PC-3 (cell line): ENCODE results near the gene FEM1C. TPM values are rescaled to one million over a fixed set of nuclear protein-coding genes. Genes with fewer than 3 reads are reported as not detected.
"Not testable (repeated sequence)": the region's sequence is repeated elsewhere in the genome, so short reads cannot be mapped to it uniquely, and the experiment has no call there.

Experiments
- ATAC-seq: fragments of 200-7000 bp; cut with Tn5 transposase; 2 replicates; pipeline ENCODE4 v1.9.1; 2020; ENCODE audit warnings: mild to moderate bottlenecking, moderate library complexity
- BruUV-seq: library from RNA; stranded (reverse); fragments of 400-500 nt; replicated peaks from 2 replicates; lab custom pipeline; 2021; lab: Mats Ljungman, UMichigan
- CTCF ChIA-PET: fragments of 300-600 bp; sonication (Branson Sonifier 250); formaldehyde crosslinking; loops from one replicate; lab custom pipeline; 2022; ENCODE audit warnings: antibody characterized with exemption; lab: Charles Lee
- POLR2A ChIA-PET: fragments of 300-600 bp; sonication (Branson Sonifier 250); formaldehyde crosslinking; loops from one replicate; lab custom pipeline; 2022; ENCODE audit warnings: antibody characterized with exemption; ENCODE audit not compliant: unreplicated experiment; lab: Charles Lee
- DNase-seq: peaks from one replicate; pipeline ENCODE4 v3.0.0-alpha.2; 2015
- H2AFZ ChIP-seq: fragments of 300-600 bp; sonication (generic); 2 replicates; pipeline ENCODE4 v1.6.0; 2016; ENCODE audit warnings: antibody characterized with exemption, low read length
- H3F3A ChIP-seq: fragments of 300-600 bp; sonication (generic); one replicate; pipeline ENCODE4 v1.6.0; 2017; ENCODE audit warnings: antibody characterized with exemption, low read length, control low read depth, mild to moderate bottlenecking; ENCODE audit not compliant: unreplicated experiment
- H3K27ac ChIP-seq: fragments of 300-600 bp; sonication (generic); 2 replicates; pipeline ENCODE4 v1.5.1; 2016; ENCODE audit warnings: mild to moderate bottlenecking, low read length
- H3K27me3 ChIP-seq: fragments of 300-600 bp; sonication (generic); 2 replicates; pipeline ENCODE4 v1.6.1; 2016; ENCODE audit warnings: low read length, mixed read lengths
- H3K36me3 ChIP-seq: fragments of 300-600 bp; sonication (generic); 2 replicates; pipeline ENCODE4 v1.6.1; 2016; ENCODE audit warnings: low read depth, mixed run types, low read length, mixed read lengths
- H3K4me1 ChIP-seq: fragments of 300-600 bp; sonication (generic); 2 replicates; pipeline ENCODE4 v1.5.1; 2016; ENCODE audit warnings: low read length; ENCODE audit not compliant: insufficient read depth
- H3K4me2 ChIP-seq: fragments of 300-600 bp; sonication (generic); 2 replicates; pipeline ENCODE4 v1.6.0; 2016; ENCODE audit warnings: low read length
- H3K4me3 ChIP-seq: fragments of 300-600 bp; sonication (generic); 2 replicates; pipeline ENCODE4 v1.5.1; 2016; ENCODE audit warnings: mild to moderate bottlenecking, low read length, mixed read lengths
- H3K79me2 ChIP-seq: fragments of 300-600 bp; sonication (generic); 2 replicates; pipeline ENCODE4 v1.6.1; 2017; ENCODE audit warnings: low read length, mixed read lengths
- H3K9ac ChIP-seq: fragments of 300-600 bp; sonication (generic); 2 replicates; pipeline ENCODE4 v1.6.0; 2016; ENCODE audit warnings: mild to moderate bottlenecking, low read length
- H3K9me2 ChIP-seq: fragments of 300-600 bp; sonication (generic); replicated peaks from 2 replicates; pipeline ENCODE4 v1.6.1; 2016; ENCODE audit warnings: mixed run types, low read length, mixed read lengths
- H3K9me3 ChIP-seq: fragments of 300-600 bp; sonication (generic); 2 replicates; pipeline ENCODE4 v1.6.1; 2016; ENCODE audit warnings: low read length, mixed read lengths
- H4K20me1 ChIP-seq: fragments of 300-600 bp; sonication (generic); 2 replicates; pipeline ENCODE4 v1.6.1; 2016; ENCODE audit warnings: low read length, mixed read lengths
- CTCF ChIP-seq: fragments of 300-600 bp; sonication (generic); conservative IDR thresholded peaks from 2 replicates; pipeline ENCODE4 v1.5.1; 2017; ENCODE audit warnings: antibody characterized with exemption, low read depth, mild to moderate bottlenecking, low read length
- EZH2 ChIP-seq: fragments of 300-600 bp; sonication (generic); IDR thresholded peaks from one replicate; pipeline ENCODE4 v1.6.1; 2017; ENCODE audit warnings: antibody characterized with exemption, mild to moderate bottlenecking, low read length; ENCODE audit not compliant: unreplicated experiment
- EZH2phosphoT487 ChIP-seq: fragments of 300-600 bp; sonication (generic); IDR thresholded peaks from 2 replicates; pipeline ENCODE4 v1.6.1; 2018; ENCODE audit warnings: mild to moderate bottlenecking, antibody characterized with exemption, low read length, borderline replicate concordance
- intact Hi-C: fragments of 100-400 bp; cut with micrococcal nuclease; formaldehyde crosslinking; loops from 2 replicates; pipeline ENCODE4 v1.9.0; 2023
- total RNA-seq: library from RNA; depleted of rRNA; stranded (reverse); fragments of >200 nt; gene quantifications from 2 replicates; pipeline ENCODE4 v1.2.3, GENCODE V29; 2014

The FEM1C gene
- total RNA-seq, 1 experiment from 2014 or later, result 8.4 TPM

GRCh38 chr5:115480271-115480670 lies 64.3 kb downstream of the FEM1C start:
- DNase-seq (no peak), ATAC-seq (no peak; the same call in 1 of the 2 replicates)
- no peaks in the 10 kb centered on the region for H3K9me3 ChIP-seq
- CTCF ChIA-PET, result no interaction called here
- BruUV-seq, result no TSS peak
- no peak overlapping the region for H3K27ac ChIP-seq
- H3K4me1 ChIP-seq, result no peaks in the 10 kb centered on the region
- POLR2A ChIA-PET, result no interaction called here
- no peaks in the 10 kb centered on the region for H3K36me3 ChIP-seq
- TF ChIP-seq EZH2 (no peak), EZH2phosphoT487 (no peak), CTCF (no peak)
- H3K9me2 ChIP-seq, result no peaks in the 10 kb centered on the region
- intact Hi-C loops, result no loop called here
- no peaks in the 10 kb centered on the region for H3K27me3 ChIP-seq
- H2AFZ ChIP-seq, result no peak overlapping the region
- H4K20me1 ChIP-seq, result no peaks in the 10 kb centered on the region
- H3F3A ChIP-seq, result no peaks in the 10 kb centered on the region
- H3K4me3 ChIP-seq, result no peak overlapping the region
- H3K9ac ChIP-seq, result no peak overlapping the region
- no peaks in the 10 kb centered on the region for H3K79me2 ChIP-seq
- no peak overlapping the region for H3K4me2 ChIP-seq

GRCh38 chr5:115479166-115479873 lies 65.3 kb downstream of the FEM1C start:
- H3K9me2 ChIP-seq, H3F3A ChIP-seq, H3K27ac ChIP-seq, H3K79me2 ChIP-seq, H3K36me3 ChIP-seq, H3K27me3 ChIP-seq, CTCF ChIA-PET, BruUV-seq, H3K9ac ChIP-seq, H3K9me3 ChIP-seq, H2AFZ ChIP-seq, H4K20me1 ChIP-seq, DNase-seq, H3K4me2 ChIP-seq, H3K4me3 ChIP-seq, POLR2A ChIA-PET, H3K4me1 ChIP-seq: not testable (repeated sequence)
- intact Hi-C loops, result loop anchor here (2.0 kb wide), 1 partner anchor 23 kb away; no protein-coding TSS in a partner anchor
- peak; percentile 55; the same call in 1 of the 2 replicates for ATAC-seq

GRCh38 chr5:115478281-115478680 lies 66.3 kb downstream of the FEM1C start:
- TF ChIP-seq EZH2phosphoT487 (no peak), CTCF (no peak), EZH2 (no peak)
- no peaks in the 10 kb centered on the region for H3K79me2 ChIP-seq
- CTCF ChIA-PET, result interaction anchor here (0.5 kb wide), 1 partner anchor 235 kb away, joined by 3 read pairs; no protein-coding TSS in a partner anchor
- no TSS peak for BruUV-seq
- no peak overlapping the region for H3K4me3 ChIP-seq
- no peaks in the 10 kb centered on the region for H4K20me1 ChIP-seq
- POLR2A ChIA-PET, result interaction anchor here (0.6 kb wide), 2 partner anchors 38 to 121 kb away, joined by 3 to 9 read pairs; no protein-coding TSS in a partner anchor
- no peaks in the 10 kb centered on the region for H3K27me3 ChIP-seq
- H2AFZ ChIP-seq, result no peak overlapping the region
- H3K9ac ChIP-seq, result no peak overlapping the region
- DNase-seq (no peak), ATAC-seq (no peak)
- H3K4me2 ChIP-seq, result no peak overlapping the region
- no peak overlapping the region for H3K27ac ChIP-seq
- 0 out of 2 replicates have a peak, but pooled peaks cover 4% of the 10 kb centered on the region for H3K9me2 ChIP-seq
- H3F3A ChIP-seq, result no peaks in the 10 kb centered on the region
- H3K36me3 ChIP-seq, result no peaks in the 10 kb centered on the region
- no peaks in the 10 kb centered on the region for H3K9me3 ChIP-seq
- no peaks in the 10 kb centered on the region for H3K4me1 ChIP-seq
- intact Hi-C loops, result loop anchor here (2.0 kb wide), 1 partner anchor 25 kb away; no protein-coding TSS in a partner anchor
